ENCODE data around the gene AMN1. TPM values are rescaled to one million over a fixed set of nuclear protein-coding genes. Genes with fewer than 3 reads are reported as not detected.

Gene AMN1
- polyA plus RNA-seq, 1 donor (not counting 4 experiments of a cell fraction or from before 2014, with no cell fraction given) = 11.3 TPM

- dilution Hi-C loops (cut with MboI; ENCODE audit: extremely low pct_ligation_motif_present, low sequenced_read_pairs) = no loop called here
- no peak for DNase-seq (ENCODE audit: low read depth, low spot score)
- Histone ChIP-seq H3K9me3 (ENCODE audit: control insufficient read depth, low read depth, low read length) (no peaks in the 10 kb centered on the region), H3K4me3 (ENCODE audit: control insufficient read depth in 2 of 3, extremely low read depth in 1 of 3, insufficient read depth in 2 of 3, low read depth in 1 of 3, low read length in 3 of 3) (no peak overlapping the region), H3K27me3 (ENCODE audit: control insufficient read depth, extremely low read depth, insufficient read depth, low read length) (no peaks in the 10 kb centered on the region), H3K9ac (ENCODE audit: control insufficient read depth, extremely low read depth, insufficient read depth, low read length) (no peak overlapping the region), H3K36me3 (ENCODE audit: control insufficient read depth in 2 of 2, extremely low read depth in 1 of 2, insufficient read depth in 2 of 2, low read length in 2 of 2) (no peaks in the 10 kb centered on the region), H3K4me1 (ENCODE audit: control insufficient read depth, extremely low read depth, insufficient read depth, low read length) (peaks cover 8% of the 10 kb centered on the region), H3K79me2 (ENCODE audit: control insufficient read depth, insufficient read depth, low read length) (no peaks in the 10 kb centered on the region), H4K20me1 (ENCODE audit: control insufficient read depth, extremely low read depth, insufficient read depth, low read length) (no peaks in the 10 kb centered on the region), H2AFZ (ENCODE audit: control insufficient read depth, low read length) (peak overlapping the region; percentile 82), H3K9me1 (ENCODE audit: control insufficient read depth, extremely low read depth, insufficient read depth, low read length) (no peaks in the 10 kb centered on the region), H3K4me2 (ENCODE audit: control insufficient read depth, extremely low read depth, insufficient read depth, low read depth, low read length) (no peak overlapping the region), H3K27ac (ENCODE audit: control insufficient read depth, insufficient read depth, low read length) (no peak overlapping the region)
- TF ChIP-seq, protein P1, sequence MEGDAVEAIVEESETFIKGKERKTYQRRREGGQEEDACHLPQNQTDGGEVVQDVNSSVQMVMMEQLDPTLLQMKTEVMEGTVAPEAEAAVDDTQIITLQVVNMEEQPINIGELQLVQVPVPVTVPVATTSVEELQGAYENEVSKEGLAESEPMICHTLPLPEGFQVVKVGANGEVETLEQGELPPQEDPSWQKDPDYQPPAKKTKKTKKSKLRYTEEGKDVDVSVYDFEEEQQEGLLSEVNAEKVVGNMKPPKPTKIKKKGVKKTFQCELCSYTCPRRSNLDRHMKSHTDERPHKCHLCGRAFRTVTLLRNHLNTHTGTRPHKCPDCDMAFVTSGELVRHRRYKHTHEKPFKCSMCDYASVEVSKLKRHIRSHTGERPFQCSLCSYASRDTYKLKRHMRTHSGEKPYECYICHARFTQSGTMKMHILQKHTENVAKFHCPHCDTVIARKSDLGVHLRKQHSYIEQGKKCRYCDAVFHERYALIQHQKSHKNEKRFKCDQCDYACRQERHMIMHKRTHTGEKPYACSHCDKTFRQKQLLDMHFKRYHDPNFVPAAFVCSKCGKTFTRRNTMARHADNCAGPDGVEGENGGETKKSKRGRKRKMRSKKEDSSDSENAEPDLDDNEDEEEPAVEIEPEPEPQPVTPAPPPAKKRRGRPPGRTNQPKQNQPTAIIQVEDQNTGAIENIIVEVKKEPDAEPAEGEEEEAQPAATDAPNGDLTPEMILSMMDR (optimal IDR thresholded peaks at IDR 0.05 in 1 of 3, IDR thresholded peaks at IDR 0.05 in 1 of 3, conservative IDR thresholded peaks at IDR 0.05 in 1 of 3; ENCODE audit: extremely low read depth in 1 of 3, insufficient read depth in 2 of 3, low read length in 3 of 3) = no peak
- TF ChIP-seq EZH2 (IDR thresholded peaks at IDR 0.05; ENCODE audit: low read length) = no peak
- no peak for FAIRE-seq
Measured at GRCh38 chr12:31651893-31652521, 76.8 kb downstream of the AMN1 start.

DNA sequence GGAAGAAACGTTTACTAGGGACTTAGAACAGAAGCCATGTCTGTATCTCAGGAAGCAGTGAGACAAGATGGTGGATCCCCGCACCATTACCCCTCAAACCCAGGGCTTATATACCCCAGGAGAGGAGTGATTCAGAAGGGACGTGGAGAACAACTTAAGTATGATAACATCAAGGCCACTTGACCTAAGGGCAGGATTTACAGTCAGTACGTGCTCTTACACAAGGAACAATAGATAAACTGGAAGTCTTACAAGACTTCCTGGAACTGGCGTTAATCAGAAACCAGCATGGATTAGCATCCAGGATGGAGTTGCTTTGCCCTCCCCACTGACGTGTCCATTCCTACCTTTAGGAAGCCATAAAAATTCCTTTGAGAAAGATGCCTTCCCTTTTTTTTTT lies 77.9 kb downstream of the AMN1 start:
- no peak for FAIRE-seq
- H3K4me1 ChIP-seq (ENCODE audit: control insufficient read depth, extremely low read depth, insufficient read depth, low read length) = peaks cover 10% of the 10 kb centered on the region
- H3K27me3 ChIP-seq (ENCODE audit: control insufficient read depth, extremely low read depth, insufficient read depth, low read length) = no peaks in the 10 kb centered on the region
- H3K9ac ChIP-seq (ENCODE audit: control insufficient read depth, extremely low read depth, insufficient read depth, low read length) = no peak overlapping the region
- no peak for DNase-seq (ENCODE audit: low read depth, low spot score)
- H3K36me3 ChIP-seq (ENCODE audit: control insufficient read depth in 2 of 2, extremely low read depth in 1 of 2, insufficient read depth in 2 of 2, low read length in 2 of 2) = no peaks in the 10 kb centered on the region
- no peaks in the 10 kb centered on the region for H4K20me1 ChIP-seq (ENCODE audit: control insufficient read depth, extremely low read depth, insufficient read depth, low read length)
- H3K4me2 ChIP-seq (ENCODE audit: control insufficient read depth, extremely low read depth, insufficient read depth, low read depth, low read length) = no peak overlapping the region
- H3K4me3 ChIP-seq (ENCODE audit: control insufficient read depth in 2 of 3, extremely low read depth in 1 of 3, insufficient read depth in 2 of 3, low read depth in 1 of 3, low read length in 3 of 3) = no peak overlapping the region
- no peak overlapping the region for H3K27ac ChIP-seq (ENCODE audit: control insufficient read depth, insufficient read depth, low read length)
- no peaks in the 10 kb centered on the region for H3K9me1 ChIP-seq (ENCODE audit: control insufficient read depth, extremely low read depth, insufficient read depth, low read length)
- H3K79me2 ChIP-seq (ENCODE audit: control insufficient read depth, insufficient read depth, low read length) = no peaks in the 10 kb centered on the region
- no peaks in the 10 kb centered on the region for H3K9me3 ChIP-seq (ENCODE audit: control insufficient read depth, low read depth, low read length)
- dilution Hi-C loops (cut with MboI; ENCODE audit: extremely low pct_ligation_motif_present, low sequenced_read_pairs) = no loop called here
- H2AFZ ChIP-seq (ENCODE audit: control insufficient read depth, low read length) = no peak overlapping the region
- no peak for TF ChIP-seq EZH2 (IDR thresholded peaks at IDR 0.05; ENCODE audit: low read length)
- TF ChIP-seq, protein P1 (optimal IDR thresholded peaks at IDR 0.05 in 1 of 3, IDR thresholded peaks at IDR 0.05 in 1 of 3, conservative IDR thresholded peaks at IDR 0.05 in 1 of 3; ENCODE audit: extremely low read depth in 1 of 3, insufficient read depth in 2 of 3, low read length in 3 of 3) = no peak

Data from keratinocyte (primary cell).